ENCODE results near the gene CFAP161. TPM values are rescaled to one million over a fixed set of nuclear protein-coding genes. Genes with fewer than 3 reads are reported as not detected.

CFAP161 gene
- total RNA-seq, 1 donor from 2014 or later: 0.94 TPM

- ATAC-seq (peak; percentile 47), DNase-seq (peak; percentile 66)
- intact Hi-C loops (cut with micrococcal nuclease): no loop called here
Measured at GRCh38 chr15:81174125-81174791, 40.2 kb downstream of the CFAP161 start.

- ATAC-seq (no peak), DNase-seq (no peak)
- intact Hi-C loops (cut with micrococcal nuclease): no loop called here
Measured at GRCh38 chr15:81174792-81175327, 40.8 kb downstream of the CFAP161 start.

GRCh38 chr15:81175496-81175895 is 41.4 kb downstream of the CFAP161 start:
- intact Hi-C loops (cut with micrococcal nuclease): no loop called here
- ATAC-seq (no peak), DNase-seq (no peak)

- intact Hi-C loops (cut with micrococcal nuclease): no loop called here
- peak; percentile 85 for DNase-seq
- ATAC-seq: peak; percentile 90
Measured at GRCh38 chr15:81176291-81176893, 42.3 kb downstream of the CFAP161 start.

- ATAC-seq (no peak), DNase-seq (no peak)
- intact Hi-C loops (cut with micrococcal nuclease): no loop called here
Measured at GRCh38 chr15:81178365-81178764, 44.3 kb downstream of the CFAP161 start.

- no peak for DNase-seq
- intact Hi-C loops (cut with micrococcal nuclease): no loop called here
- no peak for ATAC-seq
Measured at GRCh38 chr15:81181220-81181619, 47.1 kb downstream of the CFAP161 start.

GRCh38 chr15:81182031-81182755 is 48.1 kb downstream of the CFAP161 start:
- DNase-seq: no peak
- intact Hi-C loops (cut with micrococcal nuclease): no loop called here
- ATAC-seq: peak; percentile 37

GRCh38 chr15:81182756-81183438 is 48.8 kb downstream of the CFAP161 start:
- intact Hi-C loops (cut with micrococcal nuclease): no loop called here
- DNase-seq: no peak
- ATAC-seq: peak; percentile 80

- ATAC-seq: peak; percentile 4
- DNase-seq: no peak
- intact Hi-C loops (cut with micrococcal nuclease): no loop called here
Measured at GRCh38 chr15:81183439-81183775, 49.3 kb downstream of the CFAP161 start.

- intact Hi-C loops (cut with micrococcal nuclease): no loop called here
- ATAC-seq: peak; percentile 48
- DNase-seq: no peak
Measured at GRCh38 chr15:81184188-81184587, 50.1 kb downstream of the CFAP161 start.

GRCh38 chr15:81185631-81186295 is 51.7 kb downstream of the CFAP161 start:
- DNase-seq (no peak), ATAC-seq (no peak)
- intact Hi-C loops (cut with micrococcal nuclease): no loop called here

- intact Hi-C loops (cut with micrococcal nuclease): no loop called here
- no peak for ATAC-seq
- no peak for DNase-seq
Measured at GRCh38 chr15:81188354-81188753, 54.3 kb downstream of the CFAP161 start.

GRCh38 chr15:81189583-81190283 is 55.7 kb downstream of the CFAP161 start:
- ATAC-seq (peak; percentile 87), DNase-seq (peak; percentile 86)
- intact Hi-C loops (cut with micrococcal nuclease): no loop called here

- ATAC-seq: peak; percentile 41
- intact Hi-C loops (cut with micrococcal nuclease): no loop called here
- DNase-seq: no peak
Measured at GRCh38 chr15:81190922-81191507, 56.9 kb downstream of the CFAP161 start.

- DNase-seq (no peak), ATAC-seq (no peak)
- intact Hi-C loops (cut with micrococcal nuclease): no loop called here
Measured at GRCh38 chr15:81191701-81192100, 57.6 kb downstream of the CFAP161 start.

- no peak for DNase-seq
- intact Hi-C loops (cut with micrococcal nuclease): no loop called here
- ATAC-seq: no peak
Measured at GRCh38 chr15:81194723-81195122, 60.7 kb downstream of the CFAP161 start.

- intact Hi-C loops (cut with micrococcal nuclease): no loop called here
- DNase-seq: no peak
- no peak for ATAC-seq
Measured at GRCh38 chr15:81195339-81195864, 61.3 kb downstream of the CFAP161 start.

All from left ventricle myocardium superior (tissue), 1 donor.